Measurements from ENCODE around the gene CDK14. TPM values are rescaled to one million over a fixed set of nuclear protein-coding genes. Genes with fewer than 3 reads are reported as not detected.

CDK14 gene
- 1.6 and 3.5 TPM in 2 replicates for total RNA-seq

- DNase-seq (ENCODE audit: low read depth in 2 of 2), result peak; percentile 63 to 76
Measured at GRCh38 chr7:90595801-90596670, at the start of gene CDK14. TSS of gene CDK14 (plus strand) at chr7:90596321. CDS start at chr7:90596628, 307 bp downstream.

- DNase-seq (ENCODE audit: low read depth in 2 of 2), result no peak
Measured at GRCh38 chr7:90551036-90551435, 45.1 kb upstream of the CDK14 start.

- DNase-seq (ENCODE audit: low read depth in 2 of 2), result peak; percentile 20 to 39
Measured at GRCh38 chr7:90552521-90552920, 43.6 kb upstream of the CDK14 start.

GRCh38 chr7:90560730-90561129 lies 35.4 kb upstream of the CDK14 start:
- DNase-seq (ENCODE audit: low read depth in 2 of 2), result no peak

GRCh38 chr7:90563286-90563685 lies 32.8 kb upstream of the CDK14 start:
- DNase-seq (ENCODE audit: low read depth in 2 of 2), result no peak

- no peak for DNase-seq (ENCODE audit: low read depth in 2 of 2)
Measured at GRCh38 chr7:90564455-90564854, 31.7 kb upstream of the CDK14 start.

GRCh38 chr7:90568213-90568612 lies 27.9 kb upstream of the CDK14 start:
- DNase-seq (ENCODE audit: low read depth in 2 of 2), result no peak

- DNase-seq (ENCODE audit: low read depth in 2 of 2), result peak in 1 of 2 donors; percentile 23
Measured at GRCh38 chr7:90569368-90569767, 26.8 kb upstream of the CDK14 start.

- no peak for DNase-seq (ENCODE audit: low read depth in 2 of 2)
Measured at GRCh38 chr7:90570373-90570959, 25.7 kb upstream of the CDK14 start.

GRCh38 chr7:90574146-90574819 lies 21.8 kb upstream of the CDK14 start:
- DNase-seq (ENCODE audit: low read depth in 2 of 2), result no peak

- no peak for DNase-seq (ENCODE audit: low read depth in 2 of 2)
Measured at GRCh38 chr7:90574820-90575187, 21.3 kb upstream of the CDK14 start.

GRCh38 chr7:90579181-90579688 lies 16.9 kb upstream of the CDK14 start:
- peak in 1 of 2 donors; percentile 73 for DNase-seq (ENCODE audit: low read depth in 2 of 2)

GRCh38 chr7:90580051-90580450 lies 16.1 kb upstream of the CDK14 start:
- no peak for DNase-seq (ENCODE audit: low read depth in 2 of 2)

- DNase-seq (ENCODE audit: low read depth in 2 of 2), result peak; percentile 26 to 73
Measured at GRCh38 chr7:90582164-90582563, 14.0 kb upstream of the CDK14 start.

GRCh38 chr7:90584378-90584777 lies 11.7 kb upstream of the CDK14 start:
- no peak for DNase-seq (ENCODE audit: low read depth in 2 of 2)

GRCh38 chr7:90586091-90586490 lies 10.0 kb upstream of the CDK14 start:
- DNase-seq (ENCODE audit: low read depth in 2 of 2), result no peak

GRCh38 chr7:90587766-90588165 lies 8.4 kb upstream of the CDK14 start:
- DNase-seq (ENCODE audit: low read depth in 2 of 2), result no peak

GRCh38 chr7:90592033-90592432 lies 4.1 kb upstream of the CDK14 start:
- peak in 1 of 2 donors; percentile 41 for DNase-seq (ENCODE audit: low read depth in 2 of 2)

GRCh38 chr7:90593205-90593604 lies 2.9 kb upstream of the CDK14 start:
- peak in 1 of 2 donors; percentile 29 for DNase-seq (ENCODE audit: low read depth in 2 of 2)

- DNase-seq (ENCODE audit: low read depth in 2 of 2), result peak in 1 of 2 donors; percentile 93
Measured at GRCh38 chr7:90594751-90595317, 1.3 kb upstream of the CDK14 start.

- DNase-seq (ENCODE audit: low read depth in 2 of 2), result peak in 1 of 2 donors; percentile 15
Measured at GRCh38 chr7:90595342-90595800, 750 bp upstream of the CDK14 start.

Measured in lung microvascular endothelial cell (primary cell).